CD14-positive monocyte (primary cell): ENCODE data around the gene PODXL2. TPM values are rescaled to one million over a fixed set of nuclear protein-coding genes. Genes with fewer than 3 reads are reported as not detected.

Experiments
- DNase-seq, 3 donors: peaks; one replicate each; pipeline ENCODE4 v3.0.0-alpha.2; 2011 to 2022
- H2AFZ ChIP-seq: 2 replicates; pipeline ENCODE4 v1.6.0; 2012; ENCODE audit warnings: mild to moderate bottlenecking, low read depth, low read length, inconsistent platforms; ENCODE audit not compliant: insufficient read depth, poor library complexity, severe bottlenecking
- H3K27ac ChIP-seq, 2 donors: 1 replicate in 1 of 2; 2 replicates in 1 of 2; pipeline ENCODE4 v1.5.1; 2012 to 2013; ENCODE audit warnings: low read length in 2 of 2, control low read depth in 1 of 2, inconsistent platforms in 1 of 2, low read depth in 1 of 2, mild to moderate bottlenecking in 1 of 2
- H3K27me3 ChIP-seq, 2 donors: one replicate each; pipeline versions ENCODE4 v1.6.0 to v1.6.1; 2011 to 2013; ENCODE audit warnings: low read length in 2 of 2; ENCODE audit not compliant: control insufficient read depth in 2 of 2, insufficient read depth in 2 of 2
- H3K36me3 ChIP-seq, 2 donors: replicated peaks in 1 of 2; 1 replicate in 1 of 2; 2 replicates in 1 of 2; pipeline versions ENCODE4 v1.5.1 to v1.6.1; 2012 to 2013; ENCODE audit warnings: low read length in 2 of 2, control low read depth in 1 of 2, inconsistent platforms in 1 of 2, mild to moderate bottlenecking in 1 of 2; ENCODE audit not compliant: insufficient read depth in 2 of 2, control insufficient read depth in 1 of 2
- H3K4me1 ChIP-seq, 2 donors: 1 replicate in 1 of 2; 2 replicates in 1 of 2; pipeline versions ENCODE4 v1.5.1 to v1.6.1; 2012 to 2013; ENCODE audit warnings: low read length in 2 of 2, control low read depth in 1 of 2, inconsistent platforms in 1 of 2, mild to moderate bottlenecking in 1 of 2, moderate library complexity in 1 of 2; ENCODE audit not compliant: insufficient read depth in 2 of 2, control insufficient read depth in 1 of 2
- H3K4me2 ChIP-seq: replicated peaks from 2 replicates; pipeline ENCODE3; 2012; ENCODE audit warnings: low read length, moderate library complexity, mild to moderate bottlenecking; ENCODE audit not compliant: poor library complexity, severe bottlenecking; ENCODE audit errors: extremely low read depth
- H3K4me3 ChIP-seq, 3 experiments: fragments of 200-600 bp in 1 of 3; sonication (generic) in 1 of 3; replicated peaks in 1 of 3; 1 replicate in 2 of 3; 2 replicates in 1 of 3; pipeline ENCODE4 v1.5.1; 2011 to 2013; ENCODE audit warnings: low read length in 3 of 3, mild to moderate bottlenecking in 3 of 3, control low read depth in 2 of 3, low read depth in 2 of 3, inconsistent platforms in 1 of 3, moderate library complexity in 1 of 3
- H3K79me2 ChIP-seq: 2 replicates; pipeline ENCODE4 v1.6.0; 2012; ENCODE audit warnings: mild to moderate bottlenecking, control low read depth, inconsistent platforms, low read length, moderate library complexity; ENCODE audit not compliant: insufficient read depth
- H3K9ac ChIP-seq: 2 replicates; pipeline ENCODE4 v1.6.0; 2017; ENCODE audit warnings: low read length, mild to moderate bottlenecking; ENCODE audit not compliant: insufficient read depth, poor library complexity, severe bottlenecking
- H3K9me3 ChIP-seq, 2 donors: replicated peaks in 1 of 2; 1 replicate in 1 of 2; 2 replicates in 1 of 2; pipeline versions ENCODE4 v1.5.1 to v1.6.1; 2012 to 2013; ENCODE audit warnings: low read length in 2 of 2, control low read depth in 1 of 2; ENCODE audit not compliant: control insufficient read depth in 1 of 2, insufficient read depth in 1 of 2
- H4K20me1 ChIP-seq: 2 replicates; pipeline ENCODE4 v1.6.0; 2012; ENCODE audit warnings: mild to moderate bottlenecking, low read length, control low read depth, moderate library complexity; ENCODE audit not compliant: insufficient read depth
- H3K27ac Mint-ChIP-seq, 7 donors: one replicate each; pipeline ENCODE4 v1.8.0; 2020; ENCODE audit warnings: mild to moderate bottlenecking in 7 of 7, mixed read lengths in 7 of 7, moderate library complexity in 6 of 7, inconsistent platforms in 2 of 7
- H3K27me3 Mint-ChIP-seq, 3 donors: one replicate each; pipeline ENCODE4 v1.8.0; 2021 to 2022; ENCODE audit warnings: low read depth in 3 of 3, mild to moderate bottlenecking in 3 of 3, mixed read lengths in 3 of 3, moderate library complexity in 3 of 3, inconsistent platforms in 1 of 3
- H3K36me3 Mint-ChIP-seq, 2 donors: one replicate each; pipeline ENCODE4 v1.8.0; 2020; ENCODE audit warnings: mixed read lengths in 2 of 2, inconsistent platforms in 1 of 2, mild to moderate bottlenecking in 1 of 2
- H3K4me1 Mint-ChIP-seq: one replicate; pipeline ENCODE4 v1.8.0; 2020; ENCODE audit warnings: mild to moderate bottlenecking, mixed read lengths
- H3K4me3 Mint-ChIP-seq, 2 donors: one replicate each; pipeline ENCODE4 v1.8.0; 2020; ENCODE audit warnings: mild to moderate bottlenecking in 2 of 2, mixed read lengths in 2 of 2, moderate library complexity in 1 of 2
- H3K9me3 Mint-ChIP-seq, 7 donors: one replicate each; pipeline ENCODE4 v1.8.0; 2020 to 2022; ENCODE audit warnings: mixed read lengths in 7 of 7, mild to moderate bottlenecking in 6 of 7, moderate library complexity in 6 of 7, inconsistent platforms in 2 of 7
- CTCF ChIP-seq: fragments of 200-600 bp; IDR thresholded peaks from one replicate; pipeline ENCODE4 v1.8.0; 2022; ENCODE audit warnings: antibody characterized with exemption, mild to moderate bottlenecking
- WGBS: methylation state at CpG from one replicate; pipeline ENCODE4 v1.1.5; 2013; ENCODE audit warnings: missing lambda C conversion rate; ENCODE audit not compliant: insufficient coverage; 5-methylcytosine and 5-hydroxymethylcytosine counted together
- intact Hi-C, 2 donors: fragments of 100-400 bp; cut with micrococcal nuclease; formaldehyde crosslinking; loops; one replicate each; pipeline versions ENCODE4 v1.15.0 to v1.15.1; 2023
- polyA plus RNA-seq, 3 donors: library from polyadenylated mRNA; depleted of rRNA in 1 of 3; unstranded in 2 of 3; stranded (reverse) in 1 of 3; fragments of 300-500 nt in 2 of 3; fragments of >200 nt in 1 of 3; fragmentation: Illumina TruSeq in 2 of 3; gene quantifications; 1 replicate in 2 of 3; 2 replicates in 1 of 3; pipeline ENCODE4 v1.2.3, GENCODE V29; 2012 to 2021

PODXL2 gene
- polyA plus RNA-seq, 3 donors, result 0.33 to 0.64 (median 0.43) TPM

DNA sequence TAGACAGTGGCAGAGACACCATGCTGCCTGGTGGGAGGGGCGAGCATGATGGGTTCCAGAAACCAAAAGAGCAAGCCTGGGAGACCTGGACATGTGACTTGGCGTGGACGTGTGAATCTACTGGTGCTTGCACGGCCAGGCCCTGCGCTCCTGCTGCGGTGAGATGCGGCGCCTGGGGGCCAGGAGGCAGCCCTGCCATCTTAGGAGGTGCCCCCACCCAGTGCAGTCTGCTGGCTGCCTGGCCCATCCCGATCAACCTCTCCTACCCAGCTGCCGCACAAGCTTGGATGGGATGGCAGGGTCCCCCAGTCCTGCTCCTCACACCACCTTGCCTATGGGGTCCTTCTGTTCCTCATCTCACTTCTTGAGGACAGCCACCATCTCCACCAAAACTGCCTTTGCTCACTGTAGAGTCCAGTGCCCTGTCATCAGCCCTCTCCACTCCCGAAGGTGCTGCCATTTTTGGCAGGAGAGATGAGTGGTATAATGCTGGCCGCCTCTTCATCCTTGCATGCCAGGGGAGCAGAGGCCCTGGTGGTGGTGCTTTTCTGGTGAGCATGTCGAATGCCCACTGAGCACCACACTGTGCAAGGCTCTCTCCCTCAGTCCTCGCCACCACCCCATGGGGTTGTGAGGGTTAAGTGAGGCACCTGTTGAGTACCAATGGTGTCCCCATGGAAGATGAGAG lies 40.7 kb downstream of the PODXL2 start:
- H3K4me3 Mint-ChIP-seq, result no peak overlapping the region
- peaks cover 17% of the 10 kb centered on the region for H4K20me1 ChIP-seq
- no peak overlapping the region for H3K27ac ChIP-seq
- H3K9me3 Mint-ChIP-seq, result no peaks in the 10 kb centered on the region
- no peak for TF ChIP-seq CTCF
- WGBS, result 97% methylated on average over 11 of the region's 14 CpGs
- no peak overlapping the region for H3K9ac ChIP-seq
- no peaks in the 10 kb centered on the region for H3K36me3 ChIP-seq
- peak overlapping the region in 1 of 7 donors; percentile 54 for H3K27ac Mint-ChIP-seq
- no peaks in the 10 kb centered on the region for H3K27me3 ChIP-seq
- H3K79me2 ChIP-seq, result peaks cover 23% of the 10 kb centered on the region
- H3K4me2 ChIP-seq, result no peak overlapping the region
- DNase-seq, result no peak
- intact Hi-C loops, result loop anchor here (5.0 to 10.0 kb wide), 4 partner anchors 72 to 405 kb away; partner anchors contain the start of genes MCM2 (in 1 of the 2), SEC61A1 (in 1 of the 2) and TPRA1 (in 1 of the 2)
- H3K9me3 ChIP-seq, result no peaks in the 10 kb centered on the region
- peaks cover 20 to 29% of the 10 kb centered on the region in 2 donors for H3K4me1 ChIP-seq
- peaks cover 3 to 6% of the 10 kb centered on the region in 2 donors for H3K36me3 Mint-ChIP-seq
- no peak overlapping the region for H3K4me3 ChIP-seq
- H2AFZ ChIP-seq, result no peak overlapping the region
- H3K4me1 Mint-ChIP-seq, result peaks cover 21% of the 10 kb centered on the region
- peaks cover 3% of the 10 kb centered on the region in 3 donors for H3K27me3 Mint-ChIP-seq

DNA sequence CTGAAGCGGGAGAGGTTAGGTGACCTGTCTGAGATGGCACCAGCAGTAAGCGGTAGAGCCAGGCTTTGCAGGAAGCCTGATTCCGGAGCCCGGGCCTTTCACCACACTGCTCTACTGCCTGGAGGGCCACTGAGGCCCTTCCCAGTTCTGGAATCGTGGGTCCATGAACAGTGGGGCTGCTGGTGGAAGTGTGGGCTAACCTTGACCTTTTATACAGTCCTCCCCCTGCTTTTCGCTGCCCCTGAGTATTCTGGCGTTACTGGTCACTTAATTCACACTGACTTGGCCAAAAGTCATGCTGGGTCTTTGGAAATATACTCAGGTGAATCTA lies 41.2 kb downstream of the PODXL2 start:
- WGBS, result 100% methylated on average over 1 of the region's 7 CpGs
- peaks cover 3 to 5% (median 3%) of the 10 kb centered on the region in 3 donors for H3K27me3 Mint-ChIP-seq
- Histone ChIP-seq H3K4me2 (no peak overlapping the region), H3K27me3 (no peaks in the 10 kb centered on the region), H2AFZ (no peak overlapping the region), H3K9me3 (no peaks in the 10 kb centered on the region), H4K20me1 (peaks cover 22% of the 10 kb centered on the region), H3K9ac (no peak overlapping the region), H3K27ac (no peak overlapping the region), H3K79me2 (peaks cover 27% of the 10 kb centered on the region), H3K36me3 (no peaks in the 10 kb centered on the region), H3K4me1 (peaks cover 20 to 33% of the 10 kb centered on the region in 2 donors), H3K4me3 (no peak overlapping the region)
- intact Hi-C loops, result loop anchor here (5.0 to 10.0 kb wide), 4 partner anchors 73 to 405 kb away; partner anchors contain the start of genes MCM2 (in 1 of the 2), SEC61A1 (in 1 of the 2) and TPRA1 (in 1 of the 2)
- H3K9me3 Mint-ChIP-seq, result peaks cover 0 to 2% (median 0%) of the 10 kb centered on the region in 7 donors
- H3K27ac Mint-ChIP-seq, result no peak overlapping the region
- no peak for TF ChIP-seq CTCF
- H3K4me3 Mint-ChIP-seq, result no peak overlapping the region
- H3K4me1 Mint-ChIP-seq, result peaks cover 26% of the 10 kb centered on the region
- DNase-seq, result no peak
- H3K36me3 Mint-ChIP-seq, result peaks cover 8 to 11% of the 10 kb centered on the region in 2 donors
